Muscle layer of duodenum (tissue), 2 donors: ENCODE data around the gene MEIS2.

ENCODE experiments used
- H3K27ac ChIP-seq: one replicate; pipeline ENCODE4 v1.7.0; 2013; ENCODE audit warnings: mild to moderate bottlenecking, low read length
- H3K27me3 ChIP-seq: one replicate; pipeline ENCODE4 v1.7.0; 2013; ENCODE audit warnings: low read depth, mild to moderate bottlenecking, control low read depth, low read length
- H3K36me3 ChIP-seq, 2 donors: one replicate each; pipeline ENCODE4 v1.7.0; 2013; ENCODE audit warnings: low read length in 2 of 2, control low read depth in 1 of 2, mild to moderate bottlenecking in 1 of 2; ENCODE audit not compliant: insufficient read depth in 2 of 2, control insufficient read depth in 1 of 2
- H3K4me1 ChIP-seq, 2 donors: one replicate each; pipeline ENCODE4 v1.7.0; 2013; ENCODE audit warnings: low read length in 2 of 2, mild to moderate bottlenecking in 2 of 2, control low read depth in 1 of 2, moderate library complexity in 1 of 2; ENCODE audit not compliant: insufficient read depth in 2 of 2, control insufficient read depth in 1 of 2
- H3K4me3 ChIP-seq, 2 donors: one replicate each; pipeline ENCODE4 v1.7.0; 2013; ENCODE audit warnings: low read length in 2 of 2, low read depth in 1 of 2, mild to moderate bottlenecking in 1 of 2
- H3K9me3 ChIP-seq, 2 donors: one replicate each; pipeline ENCODE4 v1.7.0; 2013; ENCODE audit warnings: low read length in 2 of 2, control low read depth in 1 of 2, mild to moderate bottlenecking in 1 of 2; ENCODE audit not compliant: control insufficient read depth in 1 of 2
- donor health status: healthy.

MEIS2 gene

DNA sequence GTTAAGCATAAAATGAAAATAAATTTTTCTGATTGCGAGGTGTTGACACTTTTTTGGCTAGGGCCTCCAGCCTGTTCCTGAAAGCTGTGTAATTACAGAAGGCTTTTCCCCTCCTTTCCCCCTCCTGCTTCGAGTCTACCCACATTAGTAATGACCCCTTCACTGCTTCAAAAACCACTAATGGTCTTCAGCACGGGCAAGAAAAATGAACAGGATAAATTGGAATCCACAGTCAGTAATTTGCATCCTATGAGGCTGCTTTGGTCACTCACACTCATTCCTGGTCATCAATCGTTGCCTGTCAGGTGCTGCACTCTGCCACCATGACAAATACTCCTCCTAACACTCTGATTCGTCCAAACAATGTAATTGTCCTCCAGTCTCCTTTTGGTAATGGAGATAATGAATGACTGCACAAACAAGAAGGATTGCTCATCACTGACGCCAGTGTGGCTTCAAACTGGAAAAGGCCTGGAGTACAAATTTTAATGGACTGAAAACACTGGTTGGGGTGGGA is 148.6 kb downstream of the MEIS2 start:
- peaks cover 5 to 25% of the 10 kb centered on the region in 2 donors for H3K4me1 ChIP-seq
- no peak overlapping the region for H3K27ac ChIP-seq
- H3K4me3 ChIP-seq, result no peak overlapping the region
- no peaks in the 10 kb centered on the region for H3K9me3 ChIP-seq
- no peaks in the 10 kb centered on the region for H3K27me3 ChIP-seq
- H3K36me3 ChIP-seq, result peaks cover 0 to 5% of the 10 kb centered on the region in 2 donors

DNA sequence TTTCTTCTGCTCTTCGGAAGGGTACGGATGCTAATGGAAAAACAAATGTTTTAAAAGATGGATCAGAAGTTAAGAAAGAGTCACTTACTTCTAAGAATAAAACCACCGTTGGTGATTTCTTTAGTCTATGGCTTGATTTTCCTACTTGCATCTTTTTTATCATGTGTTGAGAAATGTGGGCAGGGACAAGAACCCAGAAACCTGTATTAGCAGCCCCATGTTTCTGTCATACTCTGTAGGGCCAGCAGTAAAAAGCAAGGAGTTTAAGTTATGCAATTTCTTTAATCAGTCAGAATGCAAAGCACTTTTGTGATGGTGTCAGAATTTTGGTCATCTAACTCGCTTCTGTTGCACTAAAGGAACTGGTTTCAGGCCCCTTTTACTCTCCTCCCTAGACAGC is 150.0 kb downstream of the MEIS2 start:
- Histone ChIP-seq H3K27ac (no peak overlapping the region), H3K27me3 (no peaks in the 10 kb centered on the region), H3K36me3 (peaks cover 0 to 5% of the 10 kb centered on the region in 2 donors), H3K4me3 (no peak overlapping the region), H3K4me1 (peaks cover 5 to 27% of the 10 kb centered on the region in 2 donors), H3K9me3 (no peaks in the 10 kb centered on the region)

DNA sequence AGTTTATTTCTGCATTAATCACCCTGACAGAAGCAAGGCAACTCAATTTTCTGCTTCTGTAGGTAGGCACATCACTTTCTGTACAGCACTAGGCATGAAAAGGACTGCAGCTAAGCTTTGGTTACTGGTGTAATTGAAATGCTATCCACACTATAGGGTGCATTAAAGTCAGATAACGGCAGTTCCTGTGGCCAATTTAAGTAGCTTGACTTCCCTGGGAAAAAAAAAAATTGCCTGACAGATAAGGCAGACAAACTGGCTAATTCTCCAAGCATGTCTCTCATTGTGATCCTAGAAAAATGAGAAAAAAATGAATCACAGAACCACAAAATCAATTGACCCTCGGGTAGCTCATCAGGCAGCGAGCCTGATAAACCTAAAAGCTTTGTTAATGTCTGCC is 151.4 kb downstream of the MEIS2 start:
- Histone ChIP-seq H3K27ac (no peak overlapping the region), H3K9me3 (no peaks in the 10 kb centered on the region), H3K4me3 (no peak overlapping the region), H3K36me3 (peaks cover 0 to 5% of the 10 kb centered on the region in 2 donors), H3K4me1 (peaks cover 5 to 27% of the 10 kb centered on the region in 2 donors), H3K27me3 (no peaks in the 10 kb centered on the region)

DNA sequence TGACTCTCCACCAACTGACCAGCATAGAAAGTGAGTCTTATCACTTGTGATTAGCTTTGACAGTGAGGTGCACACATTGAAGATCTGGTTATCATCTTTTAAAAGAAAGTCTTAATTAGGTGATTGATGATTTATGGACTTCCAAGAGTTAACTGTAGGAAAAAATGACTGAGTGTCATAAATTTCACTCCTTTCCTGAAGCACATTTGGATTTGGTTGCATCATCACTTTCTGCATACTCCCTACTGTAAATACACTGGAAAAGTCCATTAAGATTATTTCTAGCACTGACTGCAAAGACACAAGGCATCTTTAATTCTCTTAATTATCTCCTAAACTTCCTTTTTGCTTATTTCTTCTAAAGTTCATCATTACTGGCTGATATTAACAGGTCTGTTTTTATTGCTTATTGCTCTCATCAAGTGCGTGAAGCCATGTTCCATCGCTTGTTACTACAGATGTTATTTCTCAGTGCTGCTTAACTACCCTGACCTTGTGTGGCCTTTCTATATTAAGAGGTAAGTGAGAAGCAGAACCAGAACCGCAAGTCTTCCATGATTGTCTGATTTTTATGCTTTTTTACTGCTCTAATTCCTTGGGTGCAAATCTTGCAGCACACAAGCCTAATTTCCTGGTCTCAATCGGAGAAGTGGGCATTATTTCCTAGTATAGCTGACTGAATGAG is 153.2 kb downstream of the MEIS2 start:
- H3K4me1 ChIP-seq, result peaks cover 5 to 25% of the 10 kb centered on the region in 2 donors
- no peak overlapping the region for H3K27ac ChIP-seq
- no peak overlapping the region for H3K4me3 ChIP-seq
- no peaks in the 10 kb centered on the region for H3K9me3 ChIP-seq
- peaks cover 0 to 5% of the 10 kb centered on the region in 2 donors for H3K36me3 ChIP-seq
- no peaks in the 10 kb centered on the region for H3K27me3 ChIP-seq

DNA sequence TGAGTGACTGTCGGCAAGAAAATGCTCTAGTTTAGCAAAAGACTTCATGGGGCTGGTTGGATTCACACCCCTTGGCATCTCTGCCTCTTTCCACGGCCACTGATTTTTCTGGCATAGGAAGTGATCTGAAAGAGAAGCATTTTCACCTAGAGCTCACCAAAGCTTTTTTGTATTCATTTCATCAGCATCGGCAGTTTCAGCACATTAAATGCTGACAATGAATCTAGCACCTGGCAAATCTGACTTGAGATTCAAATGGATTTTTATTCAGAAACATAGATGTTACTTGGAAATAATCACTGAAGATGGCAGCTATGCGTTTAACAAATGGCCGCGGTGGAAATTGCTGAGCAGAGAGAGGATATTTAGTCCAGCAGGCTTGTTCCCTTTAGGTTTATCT is 155.9 kb downstream of the MEIS2 start:
- peaks cover 0 to 25% of the 10 kb centered on the region in 2 donors for H3K4me1 ChIP-seq
- H3K27me3 ChIP-seq, result no peaks in the 10 kb centered on the region
- no peak overlapping the region for H3K27ac ChIP-seq
- H3K36me3 ChIP-seq, result peaks cover 0 to 5% of the 10 kb centered on the region in 2 donors
- H3K4me3 ChIP-seq, result no peak overlapping the region
- no peaks in the 10 kb centered on the region for H3K9me3 ChIP-seq

DNA sequence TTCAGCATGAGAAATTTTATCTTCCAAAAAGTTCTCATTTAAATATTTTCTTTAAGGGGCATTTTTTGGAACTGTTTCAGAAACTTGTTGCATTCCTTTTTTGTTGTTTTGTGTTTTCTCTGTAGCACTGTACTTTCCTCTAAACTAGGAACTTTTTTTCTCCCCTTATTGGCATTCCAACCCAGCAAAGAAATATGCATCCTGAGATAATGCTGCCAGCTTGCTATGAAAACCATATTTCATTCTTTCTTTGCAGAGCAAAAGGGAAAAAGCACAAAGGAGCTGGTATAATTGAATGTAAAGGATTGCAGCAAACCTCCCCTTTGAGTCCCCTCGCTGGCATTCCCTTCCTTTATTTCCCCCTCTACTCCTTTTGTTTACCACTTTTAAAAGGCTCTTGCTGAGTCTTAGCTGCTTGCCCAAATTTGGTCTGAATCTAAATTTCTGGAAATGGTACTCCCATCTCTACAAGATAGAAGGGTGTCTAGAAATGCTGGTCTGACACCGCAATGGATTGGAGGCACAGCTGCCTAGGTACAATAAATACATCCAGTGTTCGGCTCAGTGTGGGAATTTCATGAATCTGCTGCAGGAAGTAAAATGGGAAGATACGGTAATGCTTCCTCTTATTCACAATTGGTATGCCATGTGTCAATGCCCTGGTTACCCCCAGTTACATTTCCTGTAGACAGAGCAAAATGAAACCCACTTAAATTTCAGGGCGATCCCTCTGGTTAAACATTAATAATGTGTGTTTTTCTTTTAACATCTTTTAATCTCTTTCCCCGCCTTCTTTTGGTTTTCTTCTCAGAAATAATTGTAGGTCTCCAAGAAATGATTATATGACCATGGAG is 156.6 kb downstream of the MEIS2 start:
- no peaks in the 10 kb centered on the region for H3K27me3 ChIP-seq
- no peak overlapping the region for H3K27ac ChIP-seq
- H3K4me3 ChIP-seq, result no peak overlapping the region
- peaks cover 0 to 5% of the 10 kb centered on the region in 2 donors for H3K36me3 ChIP-seq
- H3K4me1 ChIP-seq, result peaks cover 0 to 25% of the 10 kb centered on the region in 2 donors
- no peaks in the 10 kb centered on the region for H3K9me3 ChIP-seq

DNA sequence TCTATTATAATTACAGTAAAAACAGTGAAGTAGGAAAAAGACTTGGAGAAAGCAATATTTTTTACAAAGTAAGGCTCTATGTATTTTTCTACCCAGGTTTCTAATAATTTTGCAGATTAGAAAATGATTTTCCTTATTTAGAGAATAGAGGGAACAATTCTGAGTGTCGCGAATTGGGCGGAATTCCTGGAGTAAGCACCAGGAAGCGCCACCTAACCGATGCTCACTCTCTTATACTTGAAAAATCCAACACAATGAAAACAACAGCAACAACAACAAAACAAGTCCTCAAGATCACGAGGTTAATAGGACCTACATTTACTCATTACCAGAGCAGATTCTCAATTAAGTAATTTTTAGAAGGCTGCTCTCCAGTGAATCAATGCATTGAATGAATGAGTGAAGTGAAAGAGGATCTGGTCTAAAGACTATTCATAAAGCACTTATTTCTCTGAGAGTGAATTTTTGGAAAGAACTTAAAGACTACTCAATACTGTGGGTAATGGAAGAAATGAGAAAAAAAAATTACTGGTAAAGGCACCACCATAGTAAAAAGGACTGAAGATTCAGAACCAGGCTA is 158.0 kb downstream of the MEIS2 start:
- Histone ChIP-seq H3K4me1 (peaks cover 0 to 20% of the 10 kb centered on the region in 2 donors), H3K4me3 (no peak overlapping the region), H3K27me3 (no peaks in the 10 kb centered on the region), H3K27ac (no peak overlapping the region), H3K36me3 (no peaks in the 10 kb centered on the region), H3K9me3 (no peaks in the 10 kb centered on the region)

DNA sequence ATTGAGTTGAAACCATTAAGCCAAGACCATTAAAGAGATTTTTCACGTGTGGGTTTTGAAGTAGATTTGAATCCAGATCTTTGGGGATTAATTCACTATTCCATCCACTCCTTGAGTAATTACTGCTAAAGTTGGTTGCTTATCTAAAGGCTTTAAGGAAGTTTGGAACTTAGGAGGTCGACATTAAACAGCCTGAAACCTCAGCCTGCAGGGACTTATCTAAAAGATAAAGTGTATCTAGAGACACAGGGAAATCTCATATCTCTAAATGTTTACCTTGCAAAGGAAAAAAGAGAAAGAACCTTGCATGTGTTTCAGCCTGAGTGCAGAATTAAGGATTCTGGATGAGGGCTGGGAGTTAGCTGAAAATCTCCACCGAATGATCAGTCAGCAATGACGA is 158.6 kb downstream of the MEIS2 start:
- Histone ChIP-seq H3K27ac (no peak overlapping the region), H3K9me3 (no peaks in the 10 kb centered on the region), H3K4me1 (peaks cover 0 to 14% of the 10 kb centered on the region in 2 donors), H3K4me3 (no peak overlapping the region), H3K27me3 (no peaks in the 10 kb centered on the region), H3K36me3 (no peaks in the 10 kb centered on the region)

DNA sequence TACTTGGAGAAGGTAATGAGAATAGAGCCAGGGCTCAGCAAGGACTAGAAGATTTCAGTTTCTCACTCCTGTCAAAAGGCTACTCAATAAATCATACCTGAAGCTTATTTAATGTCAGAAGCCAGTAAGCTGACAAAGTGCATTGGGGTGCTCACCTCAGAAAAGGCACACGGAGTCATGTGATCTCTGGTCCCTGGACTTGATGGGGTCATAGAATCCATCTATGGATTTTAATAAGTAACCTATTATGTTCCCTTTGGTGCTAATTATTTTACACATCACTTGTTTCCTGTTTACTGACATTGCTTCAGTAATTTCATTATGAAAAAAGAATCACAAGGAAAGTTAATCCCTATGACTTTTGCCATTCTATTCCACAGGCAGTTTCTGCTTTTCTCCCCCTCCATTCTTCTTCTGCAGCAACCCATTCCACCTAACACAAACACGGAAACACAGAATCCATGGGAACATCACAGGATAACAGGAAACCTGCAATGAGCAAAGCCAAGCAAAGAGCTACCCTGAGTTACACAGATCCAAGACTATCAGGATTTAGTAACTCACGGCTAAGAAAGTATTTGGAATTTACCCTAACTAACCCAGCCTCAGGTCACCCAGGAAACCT is 159.6 kb downstream of the MEIS2 start:
- Histone ChIP-seq H3K4me1 (peaks cover 0 to 11% of the 10 kb centered on the region in 2 donors), H3K27ac (no peak overlapping the region), H3K27me3 (no peaks in the 10 kb centered on the region), H3K9me3 (no peaks in the 10 kb centered on the region), H3K4me3 (no peak overlapping the region), H3K36me3 (no peaks in the 10 kb centered on the region)

DNA sequence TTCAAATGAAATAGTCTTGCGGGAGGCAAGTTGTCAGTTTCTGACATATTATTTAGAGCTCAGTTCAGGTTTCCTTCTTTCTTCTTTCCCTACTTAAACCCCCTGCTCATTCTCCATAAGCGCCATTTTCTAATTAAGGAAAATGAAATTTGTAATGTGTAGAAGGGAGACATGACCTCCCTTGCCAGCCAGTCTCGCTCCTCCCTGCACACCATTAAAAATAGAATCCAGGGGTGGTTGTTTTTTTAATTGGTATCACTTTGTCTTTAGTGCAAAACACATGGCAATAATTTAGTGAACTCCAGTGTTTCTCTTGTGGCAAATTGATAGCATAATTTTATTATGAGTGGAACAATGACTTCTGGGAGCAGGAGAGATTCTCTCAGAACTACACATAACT is 160.1 kb downstream of the MEIS2 start:
- no peak overlapping the region for H3K4me3 ChIP-seq
- no peaks in the 10 kb centered on the region for H3K36me3 ChIP-seq
- no peaks in the 10 kb centered on the region for H3K27me3 ChIP-seq
- H3K27ac ChIP-seq, result no peak overlapping the region
- peaks cover 0 to 11% of the 10 kb centered on the region in 2 donors for H3K4me1 ChIP-seq
- H3K9me3 ChIP-seq, result no peaks in the 10 kb centered on the region

DNA sequence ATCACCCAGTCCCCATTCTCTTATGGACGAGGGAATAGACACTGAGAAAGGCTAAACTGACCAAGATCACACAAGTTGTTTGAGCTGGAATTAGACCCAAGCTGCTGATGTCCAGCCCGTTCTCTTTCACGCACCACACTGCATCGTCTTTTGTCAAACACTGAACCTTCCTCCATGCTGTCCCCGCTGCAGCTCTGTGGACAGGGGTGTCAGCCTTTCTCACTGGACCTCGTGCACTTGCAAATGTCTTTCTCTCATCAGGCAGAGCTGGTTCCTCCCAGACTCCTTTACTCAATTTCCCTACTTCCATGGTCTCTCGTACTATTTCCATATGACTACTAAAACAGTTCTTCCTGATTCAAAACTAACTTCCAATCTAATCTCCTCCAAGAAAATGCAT is 161.6 kb downstream of the MEIS2 start:
- H3K36me3 ChIP-seq, result no peaks in the 10 kb centered on the region
- H3K4me1 ChIP-seq, result peaks cover 0 to 20% of the 10 kb centered on the region in 2 donors
- no peaks in the 10 kb centered on the region for H3K9me3 ChIP-seq
- no peak overlapping the region for H3K27ac ChIP-seq
- H3K27me3 ChIP-seq, result no peaks in the 10 kb centered on the region
- H3K4me3 ChIP-seq, result no peak overlapping the region
